Measurements from ENCODE around the gene CLDN22. TPM values are rescaled to one million over a fixed set of nuclear protein-coding genes. Genes with fewer than 3 reads are reported as not detected.

The CLDN22 gene
- total and polyA plus RNA-seq, 2 donors (not counting 1 experiment from before 2014, with no cell fraction given): under 0.01 TPM; not detected in 1

GRCh38 chr4:183304067-183304466 lies 16.0 kb downstream of the CLDN22 start:
- Histone ChIP-seq H3K79me2 (ENCODE audit: control insufficient read depth, insufficient read depth, low read length) (no peaks in the 10 kb centered on the region), H2AFZ (ENCODE audit: low read length) (no peak overlapping the region), H3K4me3 (replicated peaks in 1 of 4; ENCODE audit: control extremely low read depth in 1 of 4, insufficient read depth in 1 of 4, low read depth in 3 of 4, low read length in 4 of 4) (no peak overlapping the region), H3K4me2 (ENCODE audit: extremely low read depth, insufficient read depth, low read length) (no peak overlapping the region), H3K9me3 (ENCODE audit: control insufficient read depth, insufficient read depth, low read depth, low read length) (no peaks in the 10 kb centered on the region), H3K36me3 (ENCODE audit: control insufficient read depth, insufficient read depth, low read length) (no peaks in the 10 kb centered on the region), H3K4me1 (ENCODE audit: control insufficient read depth, extremely low read depth, insufficient read depth, low read length) (no peaks in the 10 kb centered on the region), H3K27ac (ENCODE audit: insufficient read depth, low read length) (no peak overlapping the region), H4K20me1 (ENCODE audit: control insufficient read depth, extremely low read depth, insufficient read depth, low read length) (no peaks in the 10 kb centered on the region), H3K9ac (ENCODE audit: insufficient read depth, low read length) (no peak overlapping the region), H3K27me3 (ENCODE audit: control insufficient read depth, insufficient read depth, low read length) (no peaks in the 10 kb centered on the region)
- TF ChIP-seq, protein P1, sequence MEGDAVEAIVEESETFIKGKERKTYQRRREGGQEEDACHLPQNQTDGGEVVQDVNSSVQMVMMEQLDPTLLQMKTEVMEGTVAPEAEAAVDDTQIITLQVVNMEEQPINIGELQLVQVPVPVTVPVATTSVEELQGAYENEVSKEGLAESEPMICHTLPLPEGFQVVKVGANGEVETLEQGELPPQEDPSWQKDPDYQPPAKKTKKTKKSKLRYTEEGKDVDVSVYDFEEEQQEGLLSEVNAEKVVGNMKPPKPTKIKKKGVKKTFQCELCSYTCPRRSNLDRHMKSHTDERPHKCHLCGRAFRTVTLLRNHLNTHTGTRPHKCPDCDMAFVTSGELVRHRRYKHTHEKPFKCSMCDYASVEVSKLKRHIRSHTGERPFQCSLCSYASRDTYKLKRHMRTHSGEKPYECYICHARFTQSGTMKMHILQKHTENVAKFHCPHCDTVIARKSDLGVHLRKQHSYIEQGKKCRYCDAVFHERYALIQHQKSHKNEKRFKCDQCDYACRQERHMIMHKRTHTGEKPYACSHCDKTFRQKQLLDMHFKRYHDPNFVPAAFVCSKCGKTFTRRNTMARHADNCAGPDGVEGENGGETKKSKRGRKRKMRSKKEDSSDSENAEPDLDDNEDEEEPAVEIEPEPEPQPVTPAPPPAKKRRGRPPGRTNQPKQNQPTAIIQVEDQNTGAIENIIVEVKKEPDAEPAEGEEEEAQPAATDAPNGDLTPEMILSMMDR (conservative IDR thresholded peaks at IDR 0.05 in 1 of 2, IDR thresholded peaks at IDR 0.05 in 1 of 2; ENCODE audit: low read depth in 1 of 2, low read length in 2 of 2): no peak
- TF ChIP-seq EZH2 (IDR thresholded peaks at IDR 0.05; ENCODE audit: low read length, missing control alignments): no peak
- no peak for DNase-seq (ENCODE audit: low read depth in 2 of 2)

GRCh38 chr4:183303301-183303700 lies 16.8 kb downstream of the CLDN22 start:
- DNase-seq (ENCODE audit: low read depth in 2 of 2): no peak
- H3K79me2 ChIP-seq (ENCODE audit: control insufficient read depth, insufficient read depth, low read length): no peaks in the 10 kb centered on the region
- TF ChIP-seq EZH2 (IDR thresholded peaks at IDR 0.05; ENCODE audit: low read length, missing control alignments): no peak
- TF ChIP-seq, protein P1 (conservative IDR thresholded peaks at IDR 0.05 in 1 of 2, IDR thresholded peaks at IDR 0.05 in 1 of 2; ENCODE audit: low read depth in 1 of 2, low read length in 2 of 2): no peak

DNA sequence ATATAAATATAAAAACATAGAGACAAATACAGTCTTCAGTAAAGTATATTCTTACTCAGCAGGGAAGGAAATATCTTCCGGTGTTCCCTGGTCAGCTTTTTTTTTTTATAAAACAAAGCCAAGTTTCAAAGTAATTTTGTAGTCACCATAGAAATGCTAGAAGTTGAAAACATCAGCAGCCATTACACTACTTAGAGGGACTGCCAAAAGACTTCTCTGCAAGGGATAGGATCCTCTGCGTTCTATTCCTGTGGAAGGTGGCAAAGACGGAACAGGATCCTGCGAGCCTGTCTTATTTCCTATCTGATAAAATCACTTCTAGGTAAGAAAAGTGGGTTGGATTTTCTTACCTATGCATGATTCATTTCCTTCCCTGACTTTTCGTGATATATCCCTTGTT lies 19.4 kb downstream of the CLDN22 start:
- Histone ChIP-seq H3K9ac (ENCODE audit: insufficient read depth, low read length) (no peak overlapping the region), H3K36me3 (ENCODE audit: control insufficient read depth, insufficient read depth, low read length) (no peaks in the 10 kb centered on the region), H3K9me3 (ENCODE audit: control insufficient read depth, insufficient read depth, low read depth, low read length) (no peaks in the 10 kb centered on the region), H3K4me1 (ENCODE audit: control insufficient read depth, extremely low read depth, insufficient read depth, low read length) (no peaks in the 10 kb centered on the region), H3K79me2 (ENCODE audit: control insufficient read depth, insufficient read depth, low read length) (no peaks in the 10 kb centered on the region), H4K20me1 (ENCODE audit: control insufficient read depth, extremely low read depth, insufficient read depth, low read length) (no peaks in the 10 kb centered on the region), H2AFZ (ENCODE audit: low read length) (no peak overlapping the region), H3K27ac (ENCODE audit: insufficient read depth, low read length) (no peak overlapping the region), H3K27me3 (ENCODE audit: control insufficient read depth, insufficient read depth, low read length) (no peaks in the 10 kb centered on the region), H3K4me2 (ENCODE audit: extremely low read depth, insufficient read depth, low read length) (no peak overlapping the region), H3K4me3 (replicated peaks in 1 of 4; ENCODE audit: control extremely low read depth in 1 of 4, insufficient read depth in 1 of 4, low read depth in 3 of 4, low read length in 4 of 4) (no peak overlapping the region)
- TF ChIP-seq, protein P1 (conservative IDR thresholded peaks at IDR 0.05 in 1 of 2, IDR thresholded peaks at IDR 0.05 in 1 of 2; ENCODE audit: low read depth in 1 of 2, low read length in 2 of 2): no peak
- no peak for TF ChIP-seq EZH2 (IDR thresholded peaks at IDR 0.05; ENCODE audit: low read length, missing control alignments)
- DNase-seq (ENCODE audit: low read depth in 2 of 2): no peak

More at GRCh38 chr4:183303301-183303700, 16.8 kb downstream of the CLDN22 start:
- Histone ChIP-seq H3K36me3 (ENCODE audit: control insufficient read depth, insufficient read depth, low read length) (no peaks in the 10 kb centered on the region), H3K4me1 (ENCODE audit: control insufficient read depth, extremely low read depth, insufficient read depth, low read length) (no peaks in the 10 kb centered on the region), H2AFZ (ENCODE audit: low read length) (no peak overlapping the region), H3K4me3 (replicated peaks in 1 of 4; ENCODE audit: control extremely low read depth in 1 of 4, insufficient read depth in 1 of 4, low read depth in 3 of 4, low read length in 4 of 4) (no peak overlapping the region), H3K9me3 (ENCODE audit: control insufficient read depth, insufficient read depth, low read depth, low read length) (no peaks in the 10 kb centered on the region), H3K4me2 (ENCODE audit: extremely low read depth, insufficient read depth, low read length) (no peak overlapping the region), H3K27ac (ENCODE audit: insufficient read depth, low read length) (no peak overlapping the region), H3K9ac (ENCODE audit: insufficient read depth, low read length) (no peak overlapping the region), H3K27me3 (ENCODE audit: control insufficient read depth, insufficient read depth, low read length) (no peaks in the 10 kb centered on the region), H4K20me1 (ENCODE audit: control insufficient read depth, extremely low read depth, insufficient read depth, low read length) (no peaks in the 10 kb centered on the region)

All from fibroblast of lung (primary cell).